ENCODE data around the gene ENTHD1.
"Not testable (repeated sequence)": the region's sequence is repeated elsewhere in the genome, so short reads cannot be mapped to it uniquely, and the experiment has no call there.

GRCh38 chr22:39875176-39875885, 18.2 kb downstream of the ENTHD1 start:
- TF ChIP-seq CTCF (IDR thresholded peaks at IDR 0.05; ENCODE audit: borderline replicate concordance, extremely low read depth, low read length, poor library complexity, severe bottlenecking); EZH2 (IDR thresholded peaks at IDR 0.05; ENCODE audit: borderline replicate concordance, low read depth, low read length, severe bottlenecking): not testable (repeated sequence)
